Ovary (tissue), 3 donors: Measurements from ENCODE around the gene SYT15.

Experiments used
- CTCF ChIP-seq, 3 donors: fragments of 450-650 bp in 2 of 3; fragments of 200-600 bp in 1 of 3; IDR thresholded peaks; one replicate each; pipeline versions ENCODE4 v1.5.1 to v1.8.0; 2016 to 2022; ENCODE audit warnings: antibody characterized with exemption in 3 of 3, mild to moderate bottlenecking in 1 of 3
- POLR2A ChIP-seq: fragments of 450-650 bp; IDR thresholded peaks from one replicate; pipeline ENCODE4 v1.6.1; 2017; ENCODE audit warnings: antibody characterized with exemption, mild to moderate bottlenecking, moderate library complexity
- donor health status: DM: no; HTN: no; CAD: no.

GRCh38 chr10:46558392-46559185 lies 20.3 kb upstream of the SYT15 start:
- TF ChIP-seq CTCF (IDR thresholded peaks at IDR 0.05) (no peak), POLR2A (no peak)
